Adrenal gland (tissue), 12 donors: ENCODE data around the gene DCAF10. TPM values are rescaled to one million over a fixed set of nuclear protein-coding genes. Genes with fewer than 3 reads are reported as not detected.
"Not testable (repeated sequence)": the region's sequence is repeated elsewhere in the genome, so short reads cannot be mapped to it uniquely, and the experiment has no call there.

ENCODE experiments used
- DNase-seq, 7 donors: peaks; one replicate each; pipeline ENCODE4 v3.0.0-alpha.2; 2019 to 2020
- H3K27ac ChIP-seq, 5 donors: fragments of 200-600 bp; sonication (generic) in 4 of 5; 1 replicate in 3 of 5; 2 replicates in 2 of 5; pipeline versions ENCODE4 v1.5.1 to v1.8.0; 2016 to 2020; ENCODE audit warnings: mild to moderate bottlenecking in 1 of 5
- H3K27me3 ChIP-seq: fragments of 200-600 bp; 2 replicates; pipeline ENCODE4 v1.8.0; 2021
- H3K36me3 ChIP-seq, 2 donors: fragments of 200-600 bp; replicated peaks in 1 of 2; 1 replicate in 1 of 2; 2 replicates in 1 of 2; pipeline versions ENCODE4 v1.5.1 to v1.8.0; 2018 to 2022
- H3K4me1 ChIP-seq, 2 donors: fragments of 200-600 bp; replicated peaks in 1 of 2; 1 replicate in 1 of 2; 2 replicates in 1 of 2; pipeline versions ENCODE4 v1.5.1 to v1.8.0; 2018 to 2021
- H3K4me3 ChIP-seq, 4 donors: fragments of 200-600 bp; sonication (generic) in 3 of 4; one replicate each; pipeline ENCODE4 v1.5.1; 2016 to 2018
- H3K9me3 ChIP-seq, 3 donors: fragments of 200-600 bp; sonication (generic) in 1 of 3; replicated peaks in 1 of 3; 1 replicate in 2 of 3; 2 replicates in 1 of 3; pipeline versions ENCODE4 v1.5.1 to v1.8.0; 2016 to 2021
- POLR2A ChIP-seq, 2 donors: fragments of 450-650 bp; IDR thresholded peaks; one replicate each; pipeline ENCODE4 v1.6.1; 2017; ENCODE audit warnings: antibody characterized with exemption in 2 of 2, mild to moderate bottlenecking in 2 of 2, moderate library complexity in 1 of 2
- WGBS, 4 donors: extraction: QIAGEN DNeasy Blood & Tissue Kit in 2 of 4; methylation state at CpG; one replicate each; pipeline versions ENCODE4 v1.1.5 to v1.1.7; 2013 to 2017; 5-methylcytosine and 5-hydroxymethylcytosine counted together
- intact Hi-C, 2 donors: fragments of 100-400 bp; cut with DNase I; formaldehyde crosslinking; loops; one replicate each; pipeline versions ENCODE4 v1.14.1 to v1.15.0; 2022 to 2023
- polyA plus RNA-seq, 3 donors: library from polyadenylated mRNA; stranded (reverse); fragments of 200-250 nt in 2 of 3; fragments of 350-450 nt in 1 of 3; fragmentation: Illumina TruSeq in 1 of 3; extraction: RNeasy Lipid Tissue Mini Kit (QIAGEN cat#74804) in 1 of 3; gene quantifications; one replicate each; pipeline ENCODE4 v1.2.3, GENCODE V29; 2013 to 2014
- total RNA-seq, 9 donors: library from RNA; depleted of rRNA in 4 of 9; stranded (reverse); fragments of >200 nt in 4 of 9; fragments of 120-200 nt in 1 of 9; fragmentation: NEBNext Ultra II Directional in 1 of 9; extraction: Animal tissue kit (Norgen Biotek cat#: 25700) in 1 of 9; gene quantifications; one replicate each; pipeline versions ENCODE4 v1.1.0 to v1.2.4, GENCODE V29; 2013 to 2023
- TF ChIP-seq, protein P1 (sequence below), 6 experiments: fragments of 450-650 bp in 4 of 6; fragments of 200-600 bp in 2 of 6; sonication (generic) in 1 of 6; IDR thresholded peaks; 1 replicate in 5 of 6; 2 replicates in 1 of 6; pipeline versions ENCODE4 v1.5.1 to v1.8.0; 2016 to 2021; ENCODE audit warnings: antibody characterized with exemption in 6 of 6, mild to moderate bottlenecking in 2 of 6, moderate library complexity in 1 of 6
- donor health status: healthy with polysubstance abuse.
- donor health status: Bipolar disorder and iron deficiency.
- donor health status: DM: yes; HTN: yes; CAD: no.
- donor health status: DM: no; HTN: no; CAD: no.
- donor health status: DM: no; HTN: no; CAD: no.
- donor health status: DM: yes; HTN: yes; CAD: no.

DCAF10 gene
- total and polyA plus RNA-seq, 12 donors = 7.1 to 60.6 (median 46.9) TPM

DNA sequence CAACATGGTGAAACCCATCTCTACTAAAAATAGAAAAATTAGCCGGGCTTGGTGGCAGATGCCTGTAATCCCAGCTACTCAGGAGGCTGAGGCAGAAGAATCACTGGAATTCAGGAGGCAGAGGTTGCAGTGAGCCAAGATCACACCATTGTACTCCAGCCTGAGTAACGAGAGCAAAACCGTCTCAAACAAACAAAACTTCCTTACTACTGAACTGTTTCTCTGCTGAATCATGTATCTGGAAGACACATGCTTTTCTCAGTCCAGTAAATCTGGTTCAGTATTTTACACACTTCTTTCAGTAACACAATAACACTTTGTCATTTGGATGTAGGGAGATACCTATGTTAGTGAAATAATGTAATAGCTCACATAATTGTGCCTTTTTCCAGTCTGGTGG lies 39.1 kb upstream of the DCAF10 start:
- Histone ChIP-seq H3K27ac (no peak overlapping the region), H3K4me3 (no peak overlapping the region), H3K9me3 (no peaks in the 10 kb centered on the region), H3K27me3 (no peaks in the 10 kb centered on the region), H3K36me3 (peaks cover 0 to 15% of the 10 kb centered on the region in 2 donors), H3K4me1 (no peaks in the 10 kb centered on the region)
- no peak for DNase-seq
- TF ChIP-seq, protein P1, sequence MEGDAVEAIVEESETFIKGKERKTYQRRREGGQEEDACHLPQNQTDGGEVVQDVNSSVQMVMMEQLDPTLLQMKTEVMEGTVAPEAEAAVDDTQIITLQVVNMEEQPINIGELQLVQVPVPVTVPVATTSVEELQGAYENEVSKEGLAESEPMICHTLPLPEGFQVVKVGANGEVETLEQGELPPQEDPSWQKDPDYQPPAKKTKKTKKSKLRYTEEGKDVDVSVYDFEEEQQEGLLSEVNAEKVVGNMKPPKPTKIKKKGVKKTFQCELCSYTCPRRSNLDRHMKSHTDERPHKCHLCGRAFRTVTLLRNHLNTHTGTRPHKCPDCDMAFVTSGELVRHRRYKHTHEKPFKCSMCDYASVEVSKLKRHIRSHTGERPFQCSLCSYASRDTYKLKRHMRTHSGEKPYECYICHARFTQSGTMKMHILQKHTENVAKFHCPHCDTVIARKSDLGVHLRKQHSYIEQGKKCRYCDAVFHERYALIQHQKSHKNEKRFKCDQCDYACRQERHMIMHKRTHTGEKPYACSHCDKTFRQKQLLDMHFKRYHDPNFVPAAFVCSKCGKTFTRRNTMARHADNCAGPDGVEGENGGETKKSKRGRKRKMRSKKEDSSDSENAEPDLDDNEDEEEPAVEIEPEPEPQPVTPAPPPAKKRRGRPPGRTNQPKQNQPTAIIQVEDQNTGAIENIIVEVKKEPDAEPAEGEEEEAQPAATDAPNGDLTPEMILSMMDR (IDR thresholded peaks at IDR 0.05) = no peak
- TF ChIP-seq POLR2A (IDR thresholded peaks at IDR 0.05) = no peak
- intact Hi-C loops = no loop called here
- WGBS, 4 donors = 55 to 86% (median 78%) methylated on average over 3 of the region's 3 CpGs

DNA sequence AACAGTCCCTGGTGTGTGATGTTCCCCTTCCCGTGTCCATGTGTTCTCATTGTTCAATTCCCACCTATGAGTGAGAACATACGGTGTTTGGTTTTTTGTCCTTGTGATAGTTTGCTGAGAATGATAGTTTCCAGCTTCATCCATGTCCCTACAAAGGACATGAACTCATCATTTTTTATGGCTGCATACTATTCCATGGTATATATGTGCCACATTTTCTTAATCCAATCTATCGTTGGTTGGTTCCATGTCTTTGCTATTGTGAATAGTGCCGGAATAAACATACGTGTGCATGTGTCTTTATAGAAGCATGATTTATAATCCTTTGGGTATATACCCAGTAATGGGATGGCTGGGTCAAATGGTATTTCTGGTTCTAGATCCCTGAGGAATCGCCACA lies 35.3 kb upstream of the DCAF10 start:
- WGBS, 4 donors = 80 to 99% (median 96%) methylated on average over 5 to 6 of the region's 6 CpGs
- H3K27me3 ChIP-seq, H3K9me3 ChIP-seq, H3K4me3 ChIP-seq, H3K4me1 ChIP-seq, DNase-seq, intact Hi-C loops, H3K27ac ChIP-seq: not testable (repeated sequence)
- peaks cover 0 to 24% of the 10 kb centered on the region in 2 donors for H3K36me3 ChIP-seq

DNA sequence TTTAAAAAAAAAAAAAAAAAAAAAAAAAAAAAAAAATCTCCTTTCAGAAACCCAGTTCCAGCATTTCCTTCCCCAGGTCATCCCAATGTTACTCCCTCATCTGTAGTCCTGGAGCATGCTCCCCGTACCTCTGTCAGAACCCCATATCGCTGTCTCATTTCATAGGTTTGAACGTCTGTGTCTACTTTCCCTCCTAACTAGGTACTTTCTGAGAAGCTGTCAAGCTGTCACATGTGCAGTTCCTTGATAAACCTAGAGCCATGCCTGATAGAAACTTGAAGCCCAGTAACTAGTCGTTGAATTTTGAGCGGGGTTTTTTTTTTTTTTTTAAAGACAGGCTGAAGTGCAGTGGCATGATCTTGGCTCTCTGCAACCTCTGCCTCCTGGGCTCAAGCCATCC lies 31.3 kb upstream of the DCAF10 start:
- H3K4me1 ChIP-seq = no peaks in the 10 kb centered on the region
- no peaks in the 10 kb centered on the region for H3K9me3 ChIP-seq
- DNase-seq = no peak
- peaks cover 0 to 50% of the 10 kb centered on the region in 2 donors for H3K36me3 ChIP-seq
- intact Hi-C loops = no loop called here
- H3K4me3 ChIP-seq = no peak overlapping the region
- WGBS, 4 donors = 86 to 95% (median 92%) methylated on average over 5 of the region's 5 CpGs
- no peaks in the 10 kb centered on the region for H3K27me3 ChIP-seq
- TF ChIP-seq POLR2A (IDR thresholded peaks at IDR 0.05) = no peak
- TF ChIP-seq, protein P1 (IDR thresholded peaks at IDR 0.05) = no peak
- no peak overlapping the region for H3K27ac ChIP-seq

DNA sequence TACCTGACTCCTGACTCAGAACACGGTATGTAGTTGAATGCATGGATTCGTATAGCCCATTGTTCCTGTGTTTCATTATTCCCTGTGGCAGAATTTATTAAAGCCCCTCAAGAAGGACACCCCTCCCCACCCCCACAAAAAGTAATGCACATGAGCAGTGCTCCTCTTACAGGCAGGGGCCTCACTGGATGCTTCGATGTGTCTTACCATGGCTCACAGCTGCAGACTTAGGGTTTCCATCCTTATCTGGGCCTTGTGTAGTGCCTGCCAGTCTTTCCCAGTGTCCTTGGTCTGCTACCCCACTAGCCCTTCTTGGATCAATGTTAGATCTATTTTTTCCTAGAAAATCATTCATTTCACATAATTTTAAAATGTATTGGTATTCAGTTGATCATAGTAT lies 30.6 kb upstream of the DCAF10 start:
- Histone ChIP-seq H3K36me3 (peaks cover 0 to 46% of the 10 kb centered on the region in 2 donors), H3K4me1 (no peaks in the 10 kb centered on the region), H3K4me3 (no peak overlapping the region), H3K27me3 (no peaks in the 10 kb centered on the region), H3K9me3 (no peaks in the 10 kb centered on the region), H3K27ac (no peak overlapping the region)
- TF ChIP-seq, protein P1 (IDR thresholded peaks at IDR 0.05) = no peak
- no peak for TF ChIP-seq POLR2A (IDR thresholded peaks at IDR 0.05)
- DNase-seq = no peak
- 86 to 93% (median 92%) methylated on average over 3 of the region's 3 CpGs for WGBS, 4 donors
- intact Hi-C loops = loop anchor here in 1 of 2 donors (10.0 kb wide), 1 partner anchor 55 kb away; no protein-coding TSS in a partner anchor

DNA sequence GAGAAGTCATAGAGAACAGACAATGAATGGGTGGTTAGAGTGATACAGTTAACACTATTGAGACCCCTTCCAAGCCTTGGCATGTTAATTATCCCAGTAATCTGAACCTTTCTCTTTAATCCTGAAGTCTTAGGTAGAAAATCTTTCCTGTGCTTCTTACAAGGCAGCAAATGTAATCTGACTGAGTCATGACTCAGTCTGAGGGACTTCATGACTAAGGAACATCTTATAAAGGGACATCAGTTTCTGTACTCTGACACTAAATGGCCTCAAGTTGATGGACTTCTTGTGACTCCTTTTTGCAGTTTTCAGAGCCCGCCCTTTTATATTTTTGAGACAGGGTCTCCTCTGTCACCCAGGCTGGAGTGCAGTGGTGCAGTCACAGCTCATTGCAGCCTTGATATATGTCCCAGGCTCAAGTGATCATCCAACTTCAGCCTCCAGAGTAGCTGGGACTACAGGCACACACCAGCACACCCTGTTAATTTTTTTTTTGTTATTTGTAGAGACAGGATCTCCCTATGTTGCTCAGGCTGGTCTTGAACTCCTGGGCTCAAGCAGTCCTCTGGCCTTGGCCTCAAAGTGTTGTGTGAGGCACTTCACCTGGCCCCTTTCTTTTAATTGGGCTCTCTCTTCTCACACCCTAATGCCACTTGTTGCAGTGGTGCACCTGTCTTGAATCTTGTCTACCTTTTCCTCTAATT lies 25.2 kb upstream of the DCAF10 start:
- H3K27me3 ChIP-seq = no peaks in the 10 kb centered on the region
- WGBS, 4 donors = 95 to 100% (median 100%) methylated on average over 1 of the region's 1 CpG
- H3K4me1 ChIP-seq = no peaks in the 10 kb centered on the region
- no peaks in the 10 kb centered on the region for H3K9me3 ChIP-seq
- H3K4me3 ChIP-seq = no peak overlapping the region
- intact Hi-C loops = loop anchor here in 1 of 2 donors (10.0 kb wide), 1 partner anchor 49 kb away; no protein-coding TSS in a partner anchor
- no peak for DNase-seq
- TF ChIP-seq, protein P1 (IDR thresholded peaks at IDR 0.05) = no peak
- TF ChIP-seq POLR2A (IDR thresholded peaks at IDR 0.05) = no peak
- peaks cover 0 to 75% of the 10 kb centered on the region in 2 donors for H3K36me3 ChIP-seq
- no peak overlapping the region for H3K27ac ChIP-seq
